H4 (cell line): ENCODE measurements around the gene SPIRE1. TPM values are rescaled to one million over a fixed set of nuclear protein-coding genes. Genes with fewer than 3 reads are reported as not detected.
"Not testable (repeated sequence)": the region's sequence is repeated elsewhere in the genome, so short reads cannot be mapped to it uniquely, and the experiment has no call there.

Experiments used
- DNase-seq: peaks from one replicate; pipeline ENCODE4 v3.0.0-alpha.2; 2015; ENCODE audit warnings: low spot score
- total RNA-seq: library from RNA; depleted of rRNA; stranded (reverse); fragments of >200 nt; shearing (Covaris generic); gene quantifications from 2 replicates; pipeline ENCODE4 v1.2.3, GENCODE V29; 2014

SPIRE1 gene
- total RNA-seq, 1 experiment from 2014 or later = 8.9 TPM

GRCh38 chr18:12554796-12555388 lies 103.0 kb downstream of the SPIRE1 start:
- DNase-seq = no peak

- DNase-seq = no peak
Observed at GRCh38 chr18:12552879-12553242, 105.0 kb downstream of the SPIRE1 start.

GRCh38 chr18:12551943-12552878 lies 105.7 kb downstream of the SPIRE1 start:
- peak; percentile 21 for DNase-seq

GRCh38 chr18:12551466-12551865 lies 106.4 kb downstream of the SPIRE1 start:
- not testable (repeated sequence) for DNase-seq

- no peak for DNase-seq
Observed at GRCh38 chr18:12543697-12544096, 114.2 kb downstream of the SPIRE1 start.

- DNase-seq = no peak
Observed at GRCh38 chr18:12540751-12541150, 117.2 kb downstream of the SPIRE1 start.

GRCh38 chr18:12539158-12539557 lies 118.7 kb downstream of the SPIRE1 start:
- not testable (repeated sequence) for DNase-seq

GRCh38 chr18:12534820-12535219 lies 123.1 kb downstream of the SPIRE1 start:
- DNase-seq = no peak

GRCh38 chr18:12532661-12533060 lies 125.2 kb downstream of the SPIRE1 start:
- DNase-seq = no peak

- DNase-seq = no peak
Observed at GRCh38 chr18:12531749-12532148, 126.2 kb downstream of the SPIRE1 start.

- DNase-seq = no peak
Observed at GRCh38 chr18:12520442-12520992, 137.4 kb downstream of the SPIRE1 start.

- no peak for DNase-seq
Observed at GRCh38 chr18:12518832-12519531, 138.9 kb downstream of the SPIRE1 start.

- DNase-seq = no peak
Observed at GRCh38 chr18:12518326-12518725, 139.6 kb downstream of the SPIRE1 start.

- DNase-seq = no peak
Observed at GRCh38 chr18:12517142-12517825, 140.6 kb downstream of the SPIRE1 start.

GRCh38 chr18:12516049-12516630 lies 141.8 kb downstream of the SPIRE1 start:
- DNase-seq = no peak

- no peak for DNase-seq
Observed at GRCh38 chr18:12515550-12515949, 142.4 kb downstream of the SPIRE1 start.

- no peak for DNase-seq
Observed at GRCh38 chr18:12507007-12507406, 150.9 kb downstream of the SPIRE1 start.

- no peak for DNase-seq
Observed at GRCh38 chr18:12500986-12501385, 156.9 kb downstream of the SPIRE1 start.

GRCh38 chr18:12497839-12498238 lies 160.1 kb downstream of the SPIRE1 start:
- DNase-seq = no peak

GRCh38 chr18:12497296-12497695 lies 160.6 kb downstream of the SPIRE1 start:
- no peak for DNase-seq

- DNase-seq = no peak
Observed at GRCh38 chr18:12492907-12493306, 165.0 kb downstream of the SPIRE1 start.
